HG03469 (cell line): ENCODE results near the gene ARG2.
A peak's percentile ranks its signal among the peaks of the same experiment; 100 is the strongest.

Experiments
- ATAC-seq: cut with Tn5 transposase; IDR thresholded peaks from one replicate; pipeline ENCODE4 v1.9.1; 2021; ENCODE audit warnings: mild to moderate bottlenecking, moderate library complexity, moderate number of reproducible peaks; ENCODE audit not compliant: unreplicated experiment

ARG2 gene

DNA sequence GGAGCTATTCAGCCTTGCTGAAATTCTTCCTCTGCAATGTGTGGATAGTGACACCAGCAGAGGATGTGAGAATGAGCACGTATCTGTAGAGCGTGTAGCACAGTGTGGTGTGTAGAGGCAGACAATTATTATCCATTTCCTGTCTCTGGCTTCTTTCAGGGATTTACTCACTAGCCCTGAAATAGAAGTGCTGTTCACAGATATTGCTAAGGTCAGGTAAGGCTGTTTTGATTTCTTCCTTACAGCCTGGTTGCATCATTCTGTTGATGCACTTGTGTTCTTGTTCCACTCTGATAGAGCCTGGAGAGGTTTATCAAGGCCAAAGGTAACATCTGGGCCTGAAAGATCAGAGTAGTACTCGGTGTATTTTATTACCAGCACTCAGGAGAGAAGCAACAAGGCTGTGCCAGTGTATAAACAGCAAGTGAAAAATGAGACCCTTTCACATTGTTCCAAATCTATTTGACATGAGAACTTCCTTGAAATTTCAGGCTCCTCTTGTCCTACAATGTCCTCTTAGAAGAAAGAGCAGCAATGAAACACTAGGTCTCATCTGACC lies 16.7 kb downstream of the ARG2 start:
- no peak for ATAC-seq

DNA sequence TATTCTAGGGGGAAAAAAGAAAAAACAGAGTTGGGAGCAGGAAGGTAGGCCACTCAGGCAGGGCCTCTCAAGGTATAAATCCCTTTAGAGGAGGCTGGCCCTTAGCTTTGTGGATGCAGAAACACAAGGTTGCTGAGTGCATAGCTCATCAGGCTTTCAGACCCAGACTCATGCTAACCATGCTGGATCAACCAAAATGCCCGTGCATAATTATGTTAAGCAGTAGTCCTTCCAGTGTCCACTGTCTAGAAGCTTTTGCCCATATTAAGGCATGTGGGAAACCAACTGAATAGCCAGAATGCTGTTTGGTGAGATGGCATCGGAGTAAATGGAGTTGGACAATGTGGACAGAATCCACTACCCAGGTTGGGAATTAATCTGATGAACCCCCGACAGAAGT lies 18.9 kb downstream of the ARG2 start:
- ATAC-seq, result no peak

- ATAC-seq, result no peak
Observed at GRCh38 chr14:67641480-67641879, 21.8 kb downstream of the ARG2 start.

GRCh38 chr14:67641902-67642749 lies 22.4 kb downstream of the ARG2 start:
- ATAC-seq, result no peak

DNA sequence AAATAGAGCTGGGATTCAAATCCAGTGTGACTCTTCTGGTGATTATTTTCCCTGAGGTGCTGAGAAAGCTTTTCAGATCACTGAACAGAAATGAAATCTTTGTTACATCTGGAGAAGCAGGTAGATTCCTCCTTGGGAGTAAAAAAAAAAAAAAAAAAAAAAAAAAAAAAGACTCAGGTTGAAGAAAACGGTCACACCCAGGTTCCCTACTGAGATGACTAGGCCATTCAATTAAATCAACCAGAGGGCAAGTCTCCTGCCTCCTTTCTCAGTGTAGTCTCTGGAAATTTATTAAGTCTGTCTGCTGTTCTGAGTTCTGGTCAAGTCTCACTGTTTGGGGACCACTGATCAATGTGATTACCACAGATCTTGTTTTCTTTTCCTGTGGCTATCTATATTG lies 24.0 kb downstream of the ARG2 start:
- ATAC-seq, result no peak

DNA sequence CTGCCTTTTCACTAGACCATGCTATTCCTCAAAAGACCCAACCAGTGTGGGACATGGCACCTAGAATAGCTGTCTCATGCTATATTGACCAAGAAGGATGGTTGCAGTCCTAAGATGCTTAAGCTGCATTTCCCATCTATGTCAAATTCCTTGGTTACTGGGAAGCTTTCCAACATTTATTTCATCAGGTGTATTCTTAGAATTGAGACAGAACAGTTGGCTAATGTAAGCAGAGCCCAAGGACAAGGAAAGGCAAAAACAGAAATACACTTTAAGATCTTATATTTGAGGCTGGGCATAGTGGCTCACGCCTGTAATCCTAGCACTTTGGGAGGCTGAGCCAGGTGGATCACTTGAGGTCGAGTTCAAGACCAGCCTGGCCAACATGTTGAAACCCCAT lies 24.7 kb downstream of the ARG2 start:
- ATAC-seq, result no peak

- no peak for ATAC-seq
Observed at GRCh38 chr14:67645414-67645813, 25.7 kb downstream of the ARG2 start.

DNA sequence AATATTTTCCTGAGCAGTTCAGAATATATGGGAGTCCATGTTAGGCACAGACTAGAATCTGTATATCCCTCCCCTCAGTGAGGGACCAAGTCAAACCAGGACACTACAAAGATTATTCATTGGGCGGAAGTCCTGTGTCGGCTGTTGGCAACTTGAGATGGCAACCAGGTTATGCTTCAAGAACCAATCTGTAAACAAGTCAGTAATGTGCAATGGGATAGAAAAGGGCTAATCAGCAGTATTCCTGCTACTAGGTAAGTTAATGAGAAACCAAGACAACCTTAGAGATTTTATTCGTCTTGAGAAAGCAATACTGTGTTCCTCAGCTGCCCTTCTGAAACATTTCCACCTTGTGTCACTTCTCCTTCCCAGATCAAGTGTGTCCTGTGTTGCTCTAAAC lies 26.4 kb downstream of the ARG2 start:
- ATAC-seq, result no peak

DNA sequence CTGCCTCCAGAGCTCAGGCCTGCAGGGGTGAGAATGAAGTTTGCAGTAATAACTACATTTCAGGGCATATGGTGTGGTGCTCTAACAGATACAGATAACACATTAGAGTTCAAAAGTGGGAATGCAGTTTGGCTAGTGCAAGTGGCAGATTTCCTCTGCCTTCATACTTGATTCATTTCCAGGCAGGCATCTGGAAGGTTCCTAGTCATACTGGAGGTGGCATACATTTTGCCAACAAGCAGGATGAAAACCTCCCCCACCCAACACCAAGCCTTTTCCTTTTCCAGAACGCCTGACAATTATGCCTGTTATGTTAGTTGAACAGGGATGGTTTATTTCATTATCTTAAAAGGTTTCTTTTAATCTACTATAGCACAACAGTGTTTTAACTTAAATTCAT lies 30.4 kb downstream of the ARG2 start:
- no peak for ATAC-seq

- ATAC-seq, result no peak
Observed at GRCh38 chr14:67650694-67651093, 31.0 kb downstream of the ARG2 start.

DNA sequence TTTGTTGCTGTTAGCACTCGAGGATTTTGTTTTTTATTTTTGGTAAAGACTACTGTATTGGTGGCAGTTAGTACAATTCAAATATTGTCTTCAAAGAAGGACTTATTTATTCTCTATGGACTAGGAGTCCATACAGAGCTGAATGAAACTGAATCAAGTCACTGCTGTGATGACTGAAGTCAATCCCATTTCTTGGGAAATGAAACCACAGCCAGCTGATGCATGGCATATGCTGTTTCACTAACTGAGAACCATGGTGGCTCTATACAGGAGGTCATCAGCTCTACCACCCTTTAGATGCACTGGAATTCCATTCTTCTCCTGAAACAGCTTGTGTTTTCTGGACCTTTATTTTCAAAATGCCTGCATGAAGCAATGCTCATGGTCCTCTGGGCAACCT lies 32.5 kb downstream of the ARG2 start:
- no peak for ATAC-seq

GRCh38 chr14:67653651-67654280 lies 34.0 kb downstream of the ARG2 start:
- ATAC-seq, result no peak

GRCh38 chr14:67663633-67664032 lies 43.9 kb downstream of the ARG2 start:
- ATAC-seq, result no peak

DNA sequence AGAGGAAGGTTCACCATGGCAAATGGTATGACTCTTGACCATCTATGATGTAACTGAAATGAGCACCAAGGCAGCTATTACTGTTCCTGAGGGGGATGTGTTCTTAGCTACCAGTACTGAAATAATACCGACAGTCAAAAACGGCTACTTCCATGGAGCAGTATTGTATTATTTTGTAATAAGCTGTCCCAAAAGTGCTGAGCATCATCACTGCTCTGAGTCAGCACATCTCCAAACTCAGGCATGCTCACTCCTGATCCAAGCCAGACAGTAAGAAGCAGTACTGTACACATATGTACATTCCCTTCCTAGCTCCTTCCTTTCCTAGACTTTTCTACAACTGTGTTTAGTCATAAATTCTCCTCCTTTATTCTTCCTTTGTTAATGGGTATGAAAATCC lies 46.1 kb downstream of the ARG2 start:
- ATAC-seq, result no peak

GRCh38 chr14:67666750-67667449 lies 47.2 kb downstream of the ARG2 start:
- ATAC-seq, result no peak

DNA sequence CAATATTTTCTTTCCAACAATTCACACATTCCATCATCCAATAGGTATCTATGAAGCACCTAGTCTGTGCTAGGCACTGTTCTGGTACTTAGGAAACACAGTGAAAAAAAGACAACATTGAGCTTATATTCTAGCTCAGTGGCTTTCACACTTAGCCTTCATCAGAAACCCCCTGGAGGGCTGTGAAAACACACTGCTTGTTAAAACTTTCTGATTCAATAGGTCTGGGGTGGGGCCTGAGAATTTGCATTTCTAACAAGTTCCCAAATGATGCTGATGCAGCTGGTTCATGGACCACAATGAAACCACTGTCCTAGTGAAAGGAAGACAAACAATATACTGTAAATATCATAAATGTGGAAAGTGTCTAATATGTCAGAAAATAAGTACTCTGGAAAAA lies 48.8 kb downstream of the ARG2 start:
- ATAC-seq, result no peak

- no peak for ATAC-seq
Observed at GRCh38 chr14:67673451-67673850, 53.7 kb downstream of the ARG2 start.

DNA sequence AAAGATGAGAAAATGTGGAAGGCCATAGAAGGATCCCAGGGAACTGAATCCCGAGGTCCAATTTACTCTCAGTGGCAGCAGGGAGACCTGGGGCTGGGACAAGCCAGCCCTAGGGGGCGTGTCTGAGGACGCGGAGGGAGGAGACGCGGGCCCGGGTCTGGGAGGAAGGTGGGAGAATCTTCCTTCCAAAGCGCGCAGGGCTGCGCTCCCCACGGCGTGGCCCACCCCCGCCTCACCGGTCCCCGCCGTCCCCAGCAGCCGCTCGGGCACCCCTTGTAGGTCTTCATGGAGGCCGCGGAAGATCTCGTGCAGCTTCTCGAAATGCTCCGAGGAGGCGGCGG lies 54.4 kb downstream of the ARG2 start:
- peak; percentile 23 for ATAC-seq

GRCh38 chr14:67674480-67675218 lies 54.9 kb downstream of the ARG2 start, which contains the start of gene VTI1B:
TSS of gene VTI1B (minus strand) at chr14:67674632. CDS start at chr14:67674489, 143 bp downstream.
- peak; percentile 57 for ATAC-seq

DNA sequence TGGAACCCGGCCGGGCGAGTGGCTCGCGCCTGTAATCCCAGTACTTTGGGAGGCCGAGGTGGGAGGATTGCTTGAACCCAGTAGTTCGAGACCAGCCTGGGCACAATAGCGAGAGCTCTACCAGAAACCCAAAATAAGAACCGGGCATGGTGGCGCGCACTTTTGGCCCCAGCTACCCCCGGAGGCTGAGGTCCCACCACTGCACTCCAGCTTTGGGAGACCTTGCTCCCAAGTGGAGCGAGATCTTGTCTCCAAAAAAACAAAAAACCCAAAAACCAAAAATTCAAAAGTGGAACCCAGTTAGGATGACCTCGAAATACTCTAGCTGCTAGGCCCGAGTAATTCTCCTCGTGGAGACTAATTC lies 55.5 kb downstream of the ARG2 start:
- no peak for ATAC-seq

DNA sequence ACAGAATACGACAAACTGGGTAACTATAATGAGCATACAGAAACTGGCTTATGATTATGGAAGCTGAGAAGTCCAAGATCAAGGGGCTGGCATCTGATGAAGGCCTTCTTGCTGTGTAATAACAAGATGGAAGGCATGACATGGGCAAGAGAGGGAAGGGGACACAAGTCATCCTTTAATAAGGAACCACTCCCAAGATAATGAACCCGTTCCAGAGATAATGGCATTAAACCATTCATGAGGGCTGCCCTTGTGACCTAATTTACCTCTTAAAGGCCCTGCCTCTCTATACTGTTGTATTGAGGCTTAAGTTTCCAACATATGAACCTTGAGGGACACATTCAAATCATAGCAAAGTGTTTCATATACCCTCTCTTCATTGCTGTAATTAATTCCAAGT lies 59.3 kb downstream of the ARG2 start:
- ATAC-seq, result no peak
